ENCODE measurements around the gene GNPTAB. TPM values are rescaled to one million over a fixed set of nuclear protein-coding genes. Genes with fewer than 3 reads are reported as not detected.

The GNPTAB gene
- total RNA-seq, 1 experiment from 2014 or later: 25.4 TPM

DNA sequence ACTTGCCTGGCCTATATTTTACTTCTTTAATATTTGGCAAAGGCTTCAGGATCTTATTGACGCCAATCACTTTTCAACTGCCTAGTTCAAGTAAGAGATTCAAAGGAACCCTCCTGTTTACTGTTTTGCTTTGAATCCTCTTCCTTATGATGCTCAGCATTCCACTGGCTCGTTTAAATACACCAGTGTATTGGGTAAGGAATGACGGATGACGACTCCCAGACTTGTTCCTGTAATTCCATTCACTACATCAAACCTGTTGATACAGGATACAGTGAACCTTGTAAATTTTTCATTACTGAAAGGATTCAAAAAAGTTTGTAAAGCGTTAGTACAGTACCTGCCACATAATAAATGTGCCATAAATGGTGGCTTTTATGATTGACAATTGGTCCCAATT lies 89.8 kb downstream of the GNPTAB start:
- Mint-ChIP-seq H3K36me3 (0 out of 2 replicates have a peak, but pooled peaks cover 3% of the 10 kb centered on the region), H3K4me3 (no peak overlapping the region), H3K9me3 (no peaks in the 10 kb centered on the region), H3K27ac (no peak overlapping the region), H3K27me3 (ENCODE audit: low read depth) (no peaks in the 10 kb centered on the region), H3K4me1 (no peaks in the 10 kb centered on the region)
- ChIA-PET CTCF (no interaction called here), POLR2A (no interaction called here)
- no peak for ATAC-seq
- TF ChIP-seq, protein P1, sequence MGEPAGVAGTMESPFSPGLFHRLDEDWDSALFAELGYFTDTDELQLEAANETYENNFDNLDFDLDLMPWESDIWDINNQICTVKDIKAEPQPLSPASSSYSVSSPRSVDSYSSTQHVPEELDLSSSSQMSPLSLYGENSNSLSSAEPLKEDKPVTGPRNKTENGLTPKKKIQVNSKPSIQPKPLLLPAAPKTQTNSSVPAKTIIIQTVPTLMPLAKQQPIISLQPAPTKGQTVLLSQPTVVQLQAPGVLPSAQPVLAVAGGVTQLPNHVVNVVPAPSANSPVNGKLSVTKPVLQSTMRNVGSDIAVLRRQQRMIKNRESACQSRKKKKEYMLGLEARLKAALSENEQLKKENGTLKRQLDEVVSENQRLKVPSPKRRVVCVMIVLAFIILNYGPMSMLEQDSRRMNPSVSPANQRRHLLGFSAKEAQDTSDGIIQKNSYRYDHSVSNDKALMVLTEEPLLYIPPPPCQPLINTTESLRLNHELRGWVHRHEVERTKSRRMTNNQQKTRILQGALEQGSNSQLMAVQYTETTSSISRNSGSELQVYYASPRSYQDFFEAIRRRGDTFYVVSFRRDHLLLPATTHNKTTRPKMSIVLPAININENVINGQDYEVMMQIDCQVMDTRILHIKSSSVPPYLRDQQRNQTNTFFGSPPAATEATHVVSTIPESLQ (CRISPR knock-in tag; IDR thresholded peaks at IDR 0.05): no peak
- TF ChIP-seq SOX15 (CRISPR knock-in tag; IDR thresholded peaks at IDR 0.05) (no peak), ZNF416 (CRISPR knock-in tag; IDR thresholded peaks at IDR 0.05) (no peak), ZNF317 (CRISPR knock-in tag; IDR thresholded peaks at IDR 0.05; ENCODE audit: borderline replicate concordance, low read depth) (no peak), ZNF232 (CRISPR knock-in tag; IDR thresholded peaks at IDR 0.05) (no peak), CREM (CRISPR knock-in tag; IDR thresholded peaks at IDR 0.05) (no peak)
- TF ChIP-seq, protein P2, sequence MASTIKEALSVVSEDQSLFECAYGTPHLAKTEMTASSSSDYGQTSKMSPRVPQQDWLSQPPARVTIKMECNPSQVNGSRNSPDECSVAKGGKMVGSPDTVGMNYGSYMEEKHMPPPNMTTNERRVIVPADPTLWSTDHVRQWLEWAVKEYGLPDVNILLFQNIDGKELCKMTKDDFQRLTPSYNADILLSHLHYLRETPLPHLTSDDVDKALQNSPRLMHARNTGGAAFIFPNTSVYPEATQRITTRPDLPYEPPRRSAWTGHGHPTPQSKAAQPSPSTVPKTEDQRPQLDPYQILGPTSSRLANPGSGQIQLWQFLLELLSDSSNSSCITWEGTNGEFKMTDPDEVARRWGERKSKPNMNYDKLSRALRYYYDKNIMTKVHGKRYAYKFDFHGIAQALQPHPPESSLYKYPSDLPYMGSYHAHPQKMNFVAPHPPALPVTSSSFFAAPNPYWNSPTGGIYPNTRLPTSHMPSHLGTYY (CRISPR knock-in tag; IDR thresholded peaks at IDR 0.05): no peak
- TF ChIP-seq, protein P3, sequence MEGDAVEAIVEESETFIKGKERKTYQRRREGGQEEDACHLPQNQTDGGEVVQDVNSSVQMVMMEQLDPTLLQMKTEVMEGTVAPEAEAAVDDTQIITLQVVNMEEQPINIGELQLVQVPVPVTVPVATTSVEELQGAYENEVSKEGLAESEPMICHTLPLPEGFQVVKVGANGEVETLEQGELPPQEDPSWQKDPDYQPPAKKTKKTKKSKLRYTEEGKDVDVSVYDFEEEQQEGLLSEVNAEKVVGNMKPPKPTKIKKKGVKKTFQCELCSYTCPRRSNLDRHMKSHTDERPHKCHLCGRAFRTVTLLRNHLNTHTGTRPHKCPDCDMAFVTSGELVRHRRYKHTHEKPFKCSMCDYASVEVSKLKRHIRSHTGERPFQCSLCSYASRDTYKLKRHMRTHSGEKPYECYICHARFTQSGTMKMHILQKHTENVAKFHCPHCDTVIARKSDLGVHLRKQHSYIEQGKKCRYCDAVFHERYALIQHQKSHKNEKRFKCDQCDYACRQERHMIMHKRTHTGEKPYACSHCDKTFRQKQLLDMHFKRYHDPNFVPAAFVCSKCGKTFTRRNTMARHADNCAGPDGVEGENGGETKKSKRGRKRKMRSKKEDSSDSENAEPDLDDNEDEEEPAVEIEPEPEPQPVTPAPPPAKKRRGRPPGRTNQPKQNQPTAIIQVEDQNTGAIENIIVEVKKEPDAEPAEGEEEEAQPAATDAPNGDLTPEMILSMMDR (IDR thresholded peaks at IDR 0.05): no peak
- TF ChIP-seq, protein P4, sequence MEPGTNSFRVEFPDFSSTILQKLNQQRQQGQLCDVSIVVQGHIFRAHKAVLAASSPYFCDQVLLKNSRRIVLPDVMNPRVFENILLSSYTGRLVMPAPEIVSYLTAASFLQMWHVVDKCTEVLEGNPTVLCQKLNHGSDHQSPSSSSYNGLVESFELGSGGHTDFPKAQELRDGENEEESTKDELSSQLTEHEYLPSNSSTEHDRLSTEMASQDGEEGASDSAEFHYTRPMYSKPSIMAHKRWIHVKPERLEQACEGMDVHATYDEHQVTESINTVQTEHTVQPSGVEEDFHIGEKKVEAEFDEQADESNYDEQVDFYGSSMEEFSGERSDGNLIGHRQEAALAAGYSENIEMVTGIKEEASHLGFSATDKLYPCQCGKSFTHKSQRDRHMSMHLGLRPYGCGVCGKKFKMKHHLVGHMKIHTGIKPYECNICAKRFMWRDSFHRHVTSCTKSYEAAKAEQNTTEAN (CRISPR knock-in tag; IDR thresholded peaks at IDR 0.05): no peak
- TF ChIP-seq, protein P5, sequence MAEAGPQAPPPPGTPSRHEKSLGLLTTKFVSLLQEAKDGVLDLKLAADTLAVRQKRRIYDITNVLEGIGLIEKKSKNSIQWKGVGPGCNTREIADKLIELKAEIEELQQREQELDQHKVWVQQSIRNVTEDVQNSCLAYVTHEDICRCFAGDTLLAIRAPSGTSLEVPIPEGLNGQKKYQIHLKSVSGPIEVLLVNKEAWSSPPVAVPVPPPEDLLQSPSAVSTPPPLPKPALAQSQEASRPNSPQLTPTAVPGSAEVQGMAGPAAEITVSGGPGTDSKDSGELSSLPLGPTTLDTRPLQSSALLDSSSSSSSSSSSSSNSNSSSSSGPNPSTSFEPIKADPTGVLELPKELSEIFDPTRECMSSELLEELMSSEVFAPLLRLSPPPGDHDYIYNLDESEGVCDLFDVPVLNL (CRISPR knock-in tag; IDR thresholded peaks at IDR 0.05; ENCODE audit: borderline replicate concordance, low read depth): no peak
- DNase-seq (ENCODE audit: low spot score): no peak

DNA sequence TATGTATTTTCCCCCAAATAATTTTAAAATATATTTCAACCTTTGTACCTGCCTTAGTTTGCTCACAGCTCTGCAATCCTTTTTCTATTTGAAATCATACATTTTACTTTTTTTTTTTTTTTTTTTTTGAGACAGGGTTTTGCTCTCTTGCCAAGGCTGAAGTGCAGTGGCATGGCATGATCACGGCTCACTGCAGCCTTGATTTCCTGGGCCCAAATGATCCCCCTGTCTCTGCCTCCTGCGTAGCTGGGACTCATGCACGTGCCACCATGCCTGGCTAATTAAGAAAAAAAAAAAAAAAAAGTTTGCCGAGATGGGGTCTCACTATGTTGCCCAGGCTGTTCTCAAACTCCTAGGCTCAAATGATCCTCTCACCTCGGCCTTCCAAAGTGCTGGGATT lies 90.2 kb downstream of the GNPTAB start:
- no peaks in the 10 kb centered on the region for H3K9me3 Mint-ChIP-seq
- ChIA-PET POLR2A (no interaction called here), CTCF (no interaction called here)
- no peak for TF ChIP-seq FOXK1 (CRISPR knock-in tag; IDR thresholded peaks at IDR 0.05)
- TF ChIP-seq, protein P6, sequence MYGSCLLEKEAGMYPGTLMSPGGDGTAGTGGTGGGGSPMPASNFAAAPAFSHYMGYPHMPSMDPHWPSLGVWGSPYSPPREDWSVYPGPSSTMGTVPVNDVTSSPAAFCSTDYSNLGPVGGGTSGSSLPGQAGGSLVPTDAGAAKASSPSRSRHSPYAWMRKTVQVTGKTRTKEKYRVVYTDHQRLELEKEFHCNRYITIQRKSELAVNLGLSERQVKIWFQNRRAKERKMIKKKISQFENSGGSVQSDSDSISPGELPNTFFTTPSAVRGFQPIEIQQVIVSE (CRISPR knock-in tag; IDR thresholded peaks at IDR 0.05; ENCODE audit: borderline replicate concordance): no peak
- TF ChIP-seq, protein P7, sequence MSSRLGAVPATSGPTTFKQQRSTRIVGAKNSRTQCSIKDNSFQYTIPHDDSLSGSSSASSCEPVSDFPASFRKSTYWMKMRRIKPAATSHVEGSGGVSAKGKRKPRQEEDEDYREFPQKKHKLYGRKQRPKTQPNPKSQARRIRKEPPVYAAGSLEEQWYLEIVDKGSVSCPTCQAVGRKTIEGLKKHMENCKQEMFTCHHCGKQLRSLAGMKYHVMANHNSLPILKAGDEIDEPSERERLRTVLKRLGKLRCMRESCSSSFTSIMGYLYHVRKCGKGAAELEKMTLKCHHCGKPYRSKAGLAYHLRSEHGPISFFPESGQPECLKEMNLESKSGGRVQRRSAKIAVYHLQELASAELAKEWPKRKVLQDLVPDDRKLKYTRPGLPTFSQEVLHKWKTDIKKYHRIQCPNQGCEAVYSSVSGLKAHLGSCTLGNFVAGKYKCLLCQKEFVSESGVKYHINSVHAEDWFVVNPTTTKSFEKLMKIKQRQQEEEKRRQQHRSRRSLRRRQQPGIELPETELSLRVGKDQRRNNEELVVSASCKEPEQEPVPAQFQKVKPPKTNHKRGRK (CRISPR knock-in tag; IDR thresholded peaks at IDR 0.05; ENCODE audit: borderline replicate concordance): no peak
- H3K36me3 Mint-ChIP-seq: 0 out of 2 replicates have a peak, but pooled peaks cover 3% of the 10 kb centered on the region
- no peak overlapping the region for H3K27ac Mint-ChIP-seq
- H3K27me3 Mint-ChIP-seq (ENCODE audit: low read depth): no peaks in the 10 kb centered on the region
- DNase-seq (ENCODE audit: low spot score) (no peak), ATAC-seq (no peak)
- no peak overlapping the region for H3K4me3 Mint-ChIP-seq
- H3K4me1 Mint-ChIP-seq: no peaks in the 10 kb centered on the region

Data from WTC11 (cell line).